GM18505 (cell line): ENCODE measurements around the gene HAUS7.

Source experiments
- ATAC-seq: cut with Tn5 transposase; IDR thresholded peaks from one replicate; pipeline ENCODE4 v1.9.1; 2021; ENCODE audit not compliant: unreplicated experiment
- POLR2A ChIP-seq: IDR thresholded peaks from 4 replicates; pipeline ENCODE4 v1.6.1; 2011; ENCODE audit warnings: borderline replicate concordance; ENCODE audit not compliant: insufficient read depth, insufficient read length; ENCODE audit errors: extremely low read depth

HAUS7 gene

GRCh38 chrX:153465691-153466380 is 4.5 kb downstream of the HAUS7 start:
- no peak for ATAC-seq
- no peak for TF ChIP-seq POLR2A

DNA sequence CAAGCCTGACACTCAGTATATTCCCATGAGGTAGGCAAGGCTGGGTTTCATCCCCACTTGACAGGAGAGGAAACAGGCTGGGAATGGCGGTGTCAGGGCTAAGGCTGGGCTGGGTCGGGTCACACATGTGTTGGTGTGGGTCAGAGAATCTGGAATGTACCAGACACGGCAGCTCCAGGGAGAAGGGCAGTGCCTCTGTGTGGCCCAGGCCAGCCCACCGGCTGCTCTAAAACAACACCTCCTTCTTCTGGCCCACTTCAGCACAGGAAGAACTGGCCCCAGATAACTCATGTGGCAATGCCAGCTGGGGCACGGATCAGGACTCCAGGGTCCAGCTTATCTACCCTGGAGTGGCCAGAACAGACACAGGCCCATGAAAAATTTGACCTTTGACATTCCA is 6.3 kb downstream of the HAUS7 start:
- ATAC-seq = no peak
- TF ChIP-seq POLR2A = no peak

GRCh38 chrX:153463556-153463955 is 6.8 kb downstream of the HAUS7 start:
- no peak for TF ChIP-seq POLR2A
- no peak for ATAC-seq

GRCh38 chrX:153463031-153463430 is 7.3 kb downstream of the HAUS7 start:
- no peak for TF ChIP-seq POLR2A
- ATAC-seq = no peak

- no peak for ATAC-seq
Measured at GRCh38 chrX:153462291-153462690, 8.1 kb downstream of the HAUS7 start.

DNA sequence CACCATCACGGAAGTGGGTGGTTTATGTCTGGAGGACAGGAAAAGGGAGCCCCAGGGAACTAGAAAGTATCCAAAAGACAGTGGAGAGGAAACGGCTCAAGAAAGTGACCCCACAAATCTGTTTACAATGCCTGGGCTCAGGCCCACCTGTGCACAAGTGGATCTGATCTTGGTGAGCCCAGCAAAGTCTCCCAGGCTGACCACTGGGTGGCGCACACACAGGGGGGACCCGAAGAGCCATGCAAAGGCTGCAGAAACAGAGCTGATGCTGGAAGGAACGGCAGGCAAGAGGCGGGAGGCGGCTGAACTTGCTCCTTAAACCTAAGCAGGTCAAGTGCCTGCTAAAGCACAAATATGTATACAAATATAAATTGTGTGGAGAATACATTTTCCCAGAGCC is 9.6 kb downstream of the HAUS7 start:
- no peak for ATAC-seq
- TF ChIP-seq POLR2A = no peak

More at GRCh38 chrX:153462291-153462690, 8.1 kb downstream of the HAUS7 start:
- no peak for TF ChIP-seq POLR2A

DNA sequence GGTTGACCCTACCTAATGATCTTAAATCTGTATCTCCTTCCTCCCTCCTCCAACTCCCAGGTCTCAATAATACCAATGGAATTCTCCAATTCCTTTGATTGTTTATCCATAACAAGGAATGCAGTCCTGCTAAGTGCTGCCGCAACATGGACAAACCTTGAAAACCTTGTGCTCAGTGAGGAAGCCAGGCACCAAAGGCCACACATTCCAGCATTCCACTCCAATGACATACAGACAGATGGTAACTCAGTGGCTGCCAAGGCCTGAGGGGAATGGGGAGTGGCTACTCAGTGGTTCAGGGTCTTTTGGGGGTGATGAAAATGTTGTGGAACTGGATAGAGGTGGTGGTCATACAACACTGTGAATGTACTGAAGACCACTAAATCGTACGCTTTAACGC is 10.4 kb downstream of the HAUS7 start:
- no peak for ATAC-seq
- no peak for TF ChIP-seq POLR2A

DNA sequence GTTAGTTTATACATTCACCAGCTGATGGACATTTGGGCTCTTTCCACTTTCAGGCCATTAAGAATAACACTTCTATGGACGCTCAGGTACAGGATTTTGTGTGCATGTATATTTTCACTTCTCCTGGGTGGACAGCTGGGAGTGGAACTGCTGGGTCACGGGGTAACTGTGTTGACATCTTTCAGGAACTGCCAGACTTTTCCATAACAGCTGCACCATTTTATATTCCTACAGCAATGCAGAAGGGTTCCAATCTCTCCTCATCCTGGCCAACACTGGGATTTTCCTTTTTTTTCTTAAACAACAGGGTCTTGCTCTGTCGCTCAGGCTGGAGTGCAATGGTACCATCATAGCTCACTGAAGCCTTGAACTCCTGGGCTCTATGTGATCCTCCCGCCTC is 11.9 kb downstream of the HAUS7 start:
- TF ChIP-seq POLR2A = no peak
- no peak for ATAC-seq

DNA sequence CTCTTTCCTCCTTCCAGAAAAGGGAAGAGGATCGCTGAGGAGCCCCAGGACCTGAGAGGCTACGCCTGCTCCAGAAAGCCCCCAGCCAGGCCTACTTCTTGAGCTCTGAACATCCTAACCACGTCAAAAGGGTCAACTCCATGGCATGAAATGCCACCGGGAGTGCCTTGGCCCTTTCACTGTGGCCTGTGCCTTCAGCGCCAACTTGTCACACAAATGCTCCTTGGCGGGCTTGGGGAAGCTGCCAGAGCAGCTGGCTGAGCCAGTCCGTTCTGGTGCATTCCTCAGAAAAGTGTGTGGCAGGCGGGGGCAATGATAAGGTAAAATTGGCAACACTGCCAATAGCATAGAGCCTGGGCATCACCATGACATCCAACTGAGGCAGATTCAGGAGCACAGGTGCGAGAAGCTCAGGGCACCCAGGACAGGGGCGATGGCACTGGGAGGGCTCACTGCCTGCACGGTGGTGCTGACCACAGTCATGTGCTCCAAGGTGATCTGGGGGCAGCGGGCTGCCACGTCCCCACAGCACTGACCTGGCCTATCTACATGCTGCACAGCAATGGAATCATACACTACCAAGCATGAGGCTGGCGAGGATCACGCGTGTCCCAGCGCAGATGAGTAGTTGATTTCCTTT is 12.4 kb downstream of the HAUS7 start:
- TF ChIP-seq POLR2A = no peak

DNA sequence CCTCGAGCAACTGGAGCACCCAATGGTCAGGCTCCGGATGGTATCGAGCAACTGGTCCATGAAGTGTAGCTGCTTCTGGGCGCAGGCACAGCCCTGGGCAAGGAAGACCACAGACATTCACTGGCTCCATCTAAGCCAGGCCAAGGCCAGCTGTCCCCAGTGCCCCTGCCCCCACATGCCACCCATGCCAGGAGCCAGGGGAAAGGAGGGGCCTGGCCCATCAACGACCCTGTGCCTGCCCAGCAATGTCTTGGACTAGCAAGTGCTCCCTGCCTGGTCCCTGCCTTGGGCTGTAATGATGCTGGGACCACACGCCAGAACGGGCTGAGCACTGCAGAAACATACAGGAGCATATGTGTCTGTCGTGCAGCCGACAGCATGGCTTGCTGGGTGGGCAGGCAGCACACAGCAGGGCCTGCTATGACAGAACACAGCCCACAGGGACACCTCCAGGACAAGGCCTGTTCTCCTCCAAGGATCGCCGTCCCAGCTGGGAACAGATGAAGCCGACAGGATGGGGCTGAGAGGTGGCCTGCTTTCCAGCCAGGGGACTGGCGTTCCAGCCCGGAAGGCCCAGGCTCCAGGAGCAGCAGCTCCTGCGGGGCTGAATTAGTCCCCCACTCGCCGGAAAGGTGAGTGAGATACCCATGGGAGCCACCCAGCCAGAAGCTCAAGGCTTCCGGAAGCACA is 13.1 kb downstream of the HAUS7 start:
- ATAC-seq = no peak

More for the DNA sequence above, 12.4 kb downstream of the HAUS7 start:
- ATAC-seq = no peak

GRCh38 chrX:153456704-153457103 is 13.7 kb downstream of the HAUS7 start:
- no peak for ATAC-seq
- no peak for TF ChIP-seq POLR2A

More for the DNA sequence above, 13.1 kb downstream of the HAUS7 start:
- no peak for TF ChIP-seq POLR2A

DNA sequence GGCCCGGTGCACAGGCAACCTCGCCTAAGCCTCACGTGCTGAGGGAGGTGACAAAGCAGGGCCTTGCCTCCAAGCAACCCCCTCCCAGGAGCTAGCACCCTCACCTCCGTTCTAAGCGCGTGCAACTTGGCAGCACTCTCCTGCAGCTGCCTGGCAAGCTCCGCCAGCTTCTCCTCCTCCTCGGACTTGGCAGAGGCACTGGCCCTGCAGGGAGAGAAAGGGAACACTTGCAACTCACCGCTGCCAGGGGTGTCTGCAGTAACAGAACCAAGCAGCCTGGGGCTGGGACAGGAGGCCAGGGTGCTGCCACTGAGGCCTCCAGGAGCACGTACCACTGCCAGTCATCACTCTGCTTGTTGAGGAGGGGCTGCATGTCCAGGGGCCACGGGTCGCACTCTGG is 14.2 kb downstream of the HAUS7 start:
- ATAC-seq = no peak
- TF ChIP-seq POLR2A = no peak

DNA sequence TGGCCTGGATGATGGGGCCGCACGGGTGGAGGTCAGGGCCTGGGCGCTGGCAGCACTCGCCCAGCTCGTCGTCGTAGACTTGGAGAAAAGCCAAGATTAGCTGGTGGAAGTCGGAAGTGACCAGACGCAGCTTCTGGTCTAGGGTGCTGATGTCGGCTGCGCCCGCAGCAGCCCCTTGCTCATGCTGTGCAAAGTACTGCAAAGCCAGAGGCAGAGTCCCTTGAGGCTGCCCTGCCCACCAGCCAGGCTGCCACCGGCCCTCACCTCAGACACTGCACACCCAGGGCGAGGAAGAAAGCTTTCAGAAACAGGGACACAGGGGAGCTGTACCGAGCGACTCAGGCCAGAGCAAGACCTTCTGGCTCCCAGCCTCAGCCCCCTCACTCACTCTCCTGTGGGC is 14.8 kb downstream of the HAUS7 start:
- no peak for TF ChIP-seq POLR2A
- no peak for ATAC-seq
